Activated B cell treated with CpG ODN at 0.5 μM for 24 hours (primary cell): ENCODE data around the gene STX18. TPM values are rescaled to one million over a fixed set of nuclear protein-coding genes. Genes with fewer than 3 reads are reported as not detected.

Experiments used
- ATAC-seq: fragments of 200-7000 bp; cut with Tn5 transposase; one replicate; pipeline ENCODE4 v1.10.0; 2021; ENCODE audit warnings: low read depth, mild to moderate bottlenecking, moderate library complexity
- CTCF ChIA-PET: fragments of 350-600 bp; sonication (Branson Sonifier 250); formaldehyde crosslinking; loops from one replicate; lab custom pipeline; 2021; ENCODE audit warnings: antibody characterized with exemption; lab: Charles Lee
- POLR2A ChIA-PET: fragments of 350-600 bp; sonication (Branson Sonifier 250); formaldehyde crosslinking; loops from one replicate; lab custom pipeline; 2021; ENCODE audit warnings: antibody characterized with exemption; lab: Charles Lee
- DNase-seq: peaks from one replicate; pipeline ENCODE4 v3.0.0; 2022
- H3K27ac Mint-ChIP-seq: one replicate; pipeline ENCODE4 v1.8.0; 2020; ENCODE audit warnings: mixed read lengths
- H3K27me3 Mint-ChIP-seq: one replicate; pipeline ENCODE4 v1.8.0; 2021; ENCODE audit warnings: mixed read lengths
- H3K36me3 Mint-ChIP-seq: one replicate; pipeline ENCODE4 v1.8.0; 2021; ENCODE audit warnings: low read depth, mixed read lengths
- H3K4me1 Mint-ChIP-seq: one replicate; pipeline ENCODE4 v1.8.0; 2021; ENCODE audit warnings: mixed read lengths
- H3K4me3 Mint-ChIP-seq: one replicate; pipeline ENCODE4 v1.8.0; 2020; ENCODE audit warnings: mild to moderate bottlenecking, mixed read lengths
- H3K9me3 Mint-ChIP-seq: one replicate; pipeline ENCODE4 v1.8.0; 2020; ENCODE audit warnings: mixed read lengths
- intact Hi-C: fragments of 100-400 bp; cut with micrococcal nuclease; formaldehyde crosslinking; loops from one replicate; pipeline ENCODE4 v1.15.1; 2024
- total RNA-seq: library from RNA; stranded (reverse); gene quantifications from 2 replicates; pipeline ENCODE4 v1.2.3, GENCODE V29; 2022
- TF ChIP-seq, protein P1 (sequence below): fragments of 200-600 bp; IDR thresholded peaks from one replicate; pipeline ENCODE4 v1.8.0; 2022; ENCODE audit warnings: antibody characterized with exemption, mild to moderate bottlenecking

Gene STX18
- total RNA-seq, 1 donor from 2014 or later = 27.1 TPM

DNA sequence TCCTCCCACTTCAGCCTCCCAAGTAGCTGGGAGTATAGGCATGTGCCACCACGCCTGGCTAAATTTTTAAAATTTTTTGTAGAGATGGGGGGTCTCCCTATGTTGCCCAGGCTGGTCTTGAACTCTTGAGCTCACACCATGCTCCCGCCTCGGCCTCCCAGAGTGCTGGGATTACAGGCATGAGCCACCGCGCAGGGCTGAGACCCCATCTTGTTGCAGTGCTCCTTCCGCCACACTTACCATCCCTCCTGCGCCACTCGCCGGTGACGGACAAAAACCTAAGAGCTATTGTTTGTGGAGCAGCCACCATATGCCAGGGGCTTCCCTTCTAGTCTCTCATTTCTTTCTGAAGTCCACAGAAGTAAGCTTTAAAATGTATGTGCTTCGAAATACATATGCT is 120.5 kb downstream of the STX18 start:
- DNase-seq (no peak), ATAC-seq (no peak)
- Mint-ChIP-seq H3K27me3 (no peaks in the 10 kb centered on the region), H3K36me3 (peaks cover 82% of the 10 kb centered on the region), H3K4me3 (no peak overlapping the region), H3K27ac (no peak overlapping the region), H3K4me1 (no peaks in the 10 kb centered on the region), H3K9me3 (no peaks in the 10 kb centered on the region)
- CTCF ChIA-PET = no interaction called here
- TF ChIP-seq, protein P1, sequence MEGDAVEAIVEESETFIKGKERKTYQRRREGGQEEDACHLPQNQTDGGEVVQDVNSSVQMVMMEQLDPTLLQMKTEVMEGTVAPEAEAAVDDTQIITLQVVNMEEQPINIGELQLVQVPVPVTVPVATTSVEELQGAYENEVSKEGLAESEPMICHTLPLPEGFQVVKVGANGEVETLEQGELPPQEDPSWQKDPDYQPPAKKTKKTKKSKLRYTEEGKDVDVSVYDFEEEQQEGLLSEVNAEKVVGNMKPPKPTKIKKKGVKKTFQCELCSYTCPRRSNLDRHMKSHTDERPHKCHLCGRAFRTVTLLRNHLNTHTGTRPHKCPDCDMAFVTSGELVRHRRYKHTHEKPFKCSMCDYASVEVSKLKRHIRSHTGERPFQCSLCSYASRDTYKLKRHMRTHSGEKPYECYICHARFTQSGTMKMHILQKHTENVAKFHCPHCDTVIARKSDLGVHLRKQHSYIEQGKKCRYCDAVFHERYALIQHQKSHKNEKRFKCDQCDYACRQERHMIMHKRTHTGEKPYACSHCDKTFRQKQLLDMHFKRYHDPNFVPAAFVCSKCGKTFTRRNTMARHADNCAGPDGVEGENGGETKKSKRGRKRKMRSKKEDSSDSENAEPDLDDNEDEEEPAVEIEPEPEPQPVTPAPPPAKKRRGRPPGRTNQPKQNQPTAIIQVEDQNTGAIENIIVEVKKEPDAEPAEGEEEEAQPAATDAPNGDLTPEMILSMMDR = no peak
- intact Hi-C loops = no loop called here
- POLR2A ChIA-PET = no interaction called here

GRCh38 chr4:4420421-4420820 is 121.4 kb downstream of the STX18 start:
- ChIA-PET POLR2A (no interaction called here), CTCF (no interaction called here)
- TF ChIP-seq, protein P1 = no peak
- H3K36me3 Mint-ChIP-seq = peaks cover 80% of the 10 kb centered on the region
- no peaks in the 10 kb centered on the region for H3K27me3 Mint-ChIP-seq
- H3K4me3 Mint-ChIP-seq = no peak overlapping the region
- ATAC-seq (no peak), DNase-seq (no peak)
- H3K4me1 Mint-ChIP-seq = no peaks in the 10 kb centered on the region
- H3K9me3 Mint-ChIP-seq = peaks cover 3% of the 10 kb centered on the region
- no peak overlapping the region for H3K27ac Mint-ChIP-seq
- intact Hi-C loops = no loop called here

- ATAC-seq (no peak), DNase-seq (no peak)
- CTCF ChIA-PET = no interaction called here
- H3K36me3 Mint-ChIP-seq = peaks cover 77% of the 10 kb centered on the region
- H3K27ac Mint-ChIP-seq = no peak overlapping the region
- POLR2A ChIA-PET = no interaction called here
- no peak overlapping the region for H3K4me3 Mint-ChIP-seq
- TF ChIP-seq, protein P1 = no peak
- intact Hi-C loops = no loop called here
- no peaks in the 10 kb centered on the region for H3K4me1 Mint-ChIP-seq
- no peaks in the 10 kb centered on the region for H3K27me3 Mint-ChIP-seq
- peaks cover 3% of the 10 kb centered on the region for H3K9me3 Mint-ChIP-seq
Measured at GRCh38 chr4:4419896-4420295, 122.0 kb downstream of the STX18 start.

DNA sequence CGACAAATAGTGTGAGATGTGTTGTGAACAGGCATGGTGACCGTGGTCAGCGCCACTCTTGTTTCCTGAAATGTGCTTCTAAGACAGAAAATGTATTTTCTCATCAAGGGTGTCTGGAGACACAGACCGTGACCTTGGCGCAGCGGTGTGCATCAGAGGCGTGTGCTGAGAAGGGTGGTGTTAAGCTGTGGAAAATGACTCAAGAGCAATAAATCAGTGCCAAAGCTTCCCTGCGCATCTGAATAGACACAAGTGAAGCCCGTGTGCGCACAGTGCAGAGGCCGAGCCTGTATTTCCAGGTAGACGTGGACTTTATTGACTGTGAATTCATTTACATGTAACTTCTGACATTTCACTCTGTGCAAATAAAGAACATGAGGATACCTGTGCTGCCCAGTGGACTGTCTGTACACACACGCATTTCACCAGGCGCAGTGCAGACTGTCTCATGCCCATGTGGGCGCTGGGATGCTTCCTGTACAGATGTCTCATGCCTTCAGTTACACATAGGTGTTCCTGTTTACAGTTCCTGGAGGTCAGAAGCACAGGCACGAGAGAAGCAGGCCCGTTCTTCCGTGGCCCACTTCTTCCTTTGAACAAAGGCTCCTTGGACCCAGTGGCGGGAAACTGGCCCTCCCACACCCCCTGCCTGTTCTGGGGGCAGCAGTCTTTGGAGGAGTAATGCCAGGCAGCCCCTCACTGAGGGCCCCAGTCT is 123.0 kb downstream of the STX18 start:
- H3K4me1 Mint-ChIP-seq = no peaks in the 10 kb centered on the region
- TF ChIP-seq, protein P1 = no peak
- DNase-seq = no peak
- ChIA-PET CTCF (no interaction called here), POLR2A (no interaction called here)
- H3K4me3 Mint-ChIP-seq = no peak overlapping the region
- intact Hi-C loops = no loop called here
- peaks cover 69% of the 10 kb centered on the region for H3K36me3 Mint-ChIP-seq
- H3K27me3 Mint-ChIP-seq = no peaks in the 10 kb centered on the region
- no peak for ATAC-seq
- no peak overlapping the region for H3K27ac Mint-ChIP-seq
- H3K9me3 Mint-ChIP-seq = peaks cover 3% of the 10 kb centered on the region

- POLR2A ChIA-PET = no interaction called here
- ATAC-seq = no peak
Measured at GRCh38 chr4:4417886-4418285, 124.0 kb downstream of the STX18 start.

More at GRCh38 chr4:4417886-4418285, 124.0 kb downstream of the STX18 start:
- no peak for DNase-seq
- Mint-ChIP-seq H3K36me3 (peaks cover 59% of the 10 kb centered on the region), H3K27me3 (no peaks in the 10 kb centered on the region), H3K27ac (no peak overlapping the region), H3K4me1 (no peaks in the 10 kb centered on the region), H3K4me3 (no peak overlapping the region), H3K9me3 (peaks cover 3% of the 10 kb centered on the region)
- intact Hi-C loops = no loop called here
- TF ChIP-seq, protein P1 = no peak
- CTCF ChIA-PET = no interaction called here
